Gastroesophageal sphincter (tissue), 4 donors: ENCODE measurements around the gene TNS1. TPM values are rescaled to one million over a fixed set of nuclear protein-coding genes. Genes with fewer than 3 reads are reported as not detected.

Experiments
- ATAC-seq: fragments of 150-250 bp; one replicate; pipeline ENCODE4 v1.9.1; 2016; ENCODE audit warnings: mild to moderate bottlenecking, moderate library complexity
- H3K27ac ChIP-seq, 4 donors: fragments of 200-600 bp; sonication (generic) in 3 of 4; 1 replicate in 3 of 4; 2 replicates in 1 of 4; pipeline ENCODE4 v1.5.1; 2016 to 2019
- H3K27me3 ChIP-seq: fragments of 200-600 bp; sonication (generic); one replicate; pipeline ENCODE4 v1.5.1; 2019
- H3K36me3 ChIP-seq, 2 donors: fragments of 200-600 bp; sonication (generic); one replicate each; pipeline ENCODE4 v1.5.1; 2019; ENCODE audit warnings: control low read depth in 1 of 2
- H3K4me1 ChIP-seq, 3 donors: fragments of 200-600 bp; sonication (generic); 1 replicate in 2 of 3; 2 replicates in 1 of 3; pipeline ENCODE4 v1.5.1; 2016 to 2019; ENCODE audit warnings: control low read depth in 2 of 3
- H3K4me3 ChIP-seq, 2 donors: fragments of 200-600 bp; sonication (generic); one replicate each; pipeline ENCODE4 v1.5.1; 2019; ENCODE audit warnings: mild to moderate bottlenecking in 1 of 2, moderate library complexity in 1 of 2
- H3K9me3 ChIP-seq, 3 donors: fragments of 200-600 bp; sonication (generic); one replicate each; pipeline ENCODE4 v1.5.1; 2017 to 2019; ENCODE audit warnings: control low read depth in 2 of 3
- EP300 ChIP-seq: sonication (generic); formaldehyde crosslinking; IDR thresholded peaks from one replicate; pipeline ENCODE4 v1.6.1; 2017; ENCODE audit warnings: antibody characterized with exemption, mild to moderate bottlenecking
- POLR2A ChIP-seq, 2 donors: fragments of 450-650 bp; IDR thresholded peaks; one replicate each; pipeline ENCODE4 v1.6.1; 2017; ENCODE audit warnings: antibody characterized with exemption in 2 of 2, mild to moderate bottlenecking in 2 of 2, moderate library complexity in 1 of 2
- POLR2AphosphoS5 ChIP-seq: sonication (generic); formaldehyde crosslinking; IDR thresholded peaks from one replicate; pipeline ENCODE4 v1.6.1; 2017; ENCODE audit warnings: antibody characterized with exemption
- WGBS, 2 donors: methylation state at CpG; one replicate each; pipeline ENCODE4 v1.1.5; 2018; ENCODE audit warnings: low coverage in 1 of 2; 5-methylcytosine and 5-hydroxymethylcytosine counted together
- total RNA-seq, 4 donors: library from RNA; depleted of rRNA; stranded (reverse); fragments of >200 nt; gene quantifications; one replicate each; pipeline ENCODE4 v1.1.0, GENCODE V29; 2016
- TF ChIP-seq, protein P1 (sequence below), 4 experiments: fragments of 200-600 bp in 2 of 4; fragments of 450-650 bp in 2 of 4; sonication (generic) in 1 of 4; IDR thresholded peaks; one replicate each; pipeline ENCODE4 v1.5.1; 2017 to 2019; ENCODE audit warnings: antibody characterized with exemption in 4 of 4, mild to moderate bottlenecking in 2 of 4, moderate library complexity in 2 of 4

Gene TNS1
- total RNA-seq, 4 donors from 2014 or later, result 825 to 2,193 (median 1,462) TPM

DNA sequence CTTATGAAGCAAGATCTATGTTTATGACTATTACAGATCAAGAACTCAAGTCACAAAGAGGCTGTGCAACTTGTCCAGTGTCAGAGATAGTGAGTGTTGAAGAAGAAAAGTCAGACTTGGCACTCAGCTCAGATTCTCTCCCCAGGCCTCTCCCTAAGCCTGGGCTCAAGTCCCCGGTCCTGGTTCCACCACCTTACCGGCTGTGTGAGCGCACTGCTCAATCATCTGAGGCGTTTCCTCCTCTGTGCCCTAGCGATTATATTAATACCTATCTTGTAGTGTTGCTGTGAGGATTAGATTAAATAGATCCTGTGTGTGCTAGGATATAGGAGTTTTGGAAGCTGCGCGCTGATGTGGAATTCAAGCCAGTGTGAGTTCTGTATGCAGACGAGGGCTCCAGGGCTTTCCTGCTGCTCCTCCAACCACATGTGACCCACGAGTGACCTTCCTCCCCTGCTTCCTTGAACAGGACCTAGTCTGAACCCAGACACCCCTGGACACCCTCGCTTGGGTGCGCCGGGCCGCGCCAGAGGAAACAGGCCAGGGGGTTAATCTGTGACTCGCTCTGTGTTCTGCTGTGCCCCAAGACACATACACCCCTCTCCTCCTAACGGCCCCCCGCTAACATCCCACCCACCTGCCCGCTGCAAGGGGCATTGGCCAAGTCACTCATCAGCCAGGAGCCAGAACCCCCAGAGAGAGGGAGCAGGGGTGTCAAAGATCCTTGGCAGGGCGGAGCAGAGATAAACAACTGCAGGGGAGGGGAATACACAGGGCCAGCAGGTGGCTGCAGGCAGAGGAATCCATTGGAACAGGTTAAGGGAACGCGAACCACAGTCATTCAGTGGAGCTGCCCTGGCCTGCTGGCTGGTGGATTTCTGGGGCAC, 38.3 kb downstream of the TNS1 start:
- no peaks in the 10 kb centered on the region for H3K27me3 ChIP-seq
- peak overlapping the region in 1 of 2 donors; percentile 21 for H3K4me3 ChIP-seq
- no peak for ATAC-seq
- no peaks in the 10 kb centered on the region for H3K36me3 ChIP-seq
- TF ChIP-seq, protein P1, sequence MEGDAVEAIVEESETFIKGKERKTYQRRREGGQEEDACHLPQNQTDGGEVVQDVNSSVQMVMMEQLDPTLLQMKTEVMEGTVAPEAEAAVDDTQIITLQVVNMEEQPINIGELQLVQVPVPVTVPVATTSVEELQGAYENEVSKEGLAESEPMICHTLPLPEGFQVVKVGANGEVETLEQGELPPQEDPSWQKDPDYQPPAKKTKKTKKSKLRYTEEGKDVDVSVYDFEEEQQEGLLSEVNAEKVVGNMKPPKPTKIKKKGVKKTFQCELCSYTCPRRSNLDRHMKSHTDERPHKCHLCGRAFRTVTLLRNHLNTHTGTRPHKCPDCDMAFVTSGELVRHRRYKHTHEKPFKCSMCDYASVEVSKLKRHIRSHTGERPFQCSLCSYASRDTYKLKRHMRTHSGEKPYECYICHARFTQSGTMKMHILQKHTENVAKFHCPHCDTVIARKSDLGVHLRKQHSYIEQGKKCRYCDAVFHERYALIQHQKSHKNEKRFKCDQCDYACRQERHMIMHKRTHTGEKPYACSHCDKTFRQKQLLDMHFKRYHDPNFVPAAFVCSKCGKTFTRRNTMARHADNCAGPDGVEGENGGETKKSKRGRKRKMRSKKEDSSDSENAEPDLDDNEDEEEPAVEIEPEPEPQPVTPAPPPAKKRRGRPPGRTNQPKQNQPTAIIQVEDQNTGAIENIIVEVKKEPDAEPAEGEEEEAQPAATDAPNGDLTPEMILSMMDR (IDR thresholded peaks at IDR 0.05), result no peak
- no peak for TF ChIP-seq POLR2A (IDR thresholded peaks at IDR 0.05)
- TF ChIP-seq POLR2AphosphoS5, result no peak
- no peak for TF ChIP-seq EP300
- 21 to 26% methylated on average over 3 to 11 of the region's 21 CpGs for WGBS, 2 donors
- no peaks in the 10 kb centered on the region for H3K9me3 ChIP-seq
- peak overlapping the region; percentile 9 to 95 (median 82) for H3K27ac ChIP-seq
- H3K4me1 ChIP-seq, result peaks cover 11 to 93% (median 49%) of the 10 kb centered on the region in 3 donors

DNA sequence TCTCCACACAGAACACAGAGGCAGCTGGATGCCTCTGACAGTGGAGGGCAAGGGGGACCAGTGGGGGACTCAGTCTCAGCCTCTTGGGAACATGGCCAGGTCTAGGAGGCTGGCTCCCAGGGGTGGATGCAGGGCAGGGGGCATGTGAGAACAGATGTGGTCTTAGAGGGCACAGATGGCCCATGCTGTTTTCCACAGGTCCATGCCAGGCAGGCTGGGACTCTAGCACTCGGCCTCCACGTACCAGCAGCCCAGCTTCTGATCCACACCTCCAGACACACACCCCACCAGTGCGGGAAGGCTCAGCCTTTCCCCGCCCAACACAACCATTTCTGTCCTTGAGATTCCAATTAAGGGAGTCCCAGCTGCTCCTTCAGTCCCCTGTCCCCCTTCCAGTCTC, 42.4 kb downstream of the TNS1 start:
- Histone ChIP-seq H3K4me3 (no peak overlapping the region), H3K4me1 (peaks cover 8 to 100% (median 43%) of the 10 kb centered on the region in 3 donors), H3K27ac (peak overlapping the region in 3 of 4 donors; percentile 75 to 97 (median 97)), H3K36me3 (no peaks in the 10 kb centered on the region), H3K27me3 (no peaks in the 10 kb centered on the region), H3K9me3 (no peaks in the 10 kb centered on the region)
- no peak for ATAC-seq
- TF ChIP-seq, protein P1 (IDR thresholded peaks at IDR 0.05), result no peak
- no peak for TF ChIP-seq POLR2A (IDR thresholded peaks at IDR 0.05)
- no peak for TF ChIP-seq EP300
- no peak for TF ChIP-seq POLR2AphosphoS5
- 77% methylated on average over 3 of the region's 4 CpGs; no CpG with 5 or more reads in 1 of the 2 donors for WGBS, 2 donors

DNA sequence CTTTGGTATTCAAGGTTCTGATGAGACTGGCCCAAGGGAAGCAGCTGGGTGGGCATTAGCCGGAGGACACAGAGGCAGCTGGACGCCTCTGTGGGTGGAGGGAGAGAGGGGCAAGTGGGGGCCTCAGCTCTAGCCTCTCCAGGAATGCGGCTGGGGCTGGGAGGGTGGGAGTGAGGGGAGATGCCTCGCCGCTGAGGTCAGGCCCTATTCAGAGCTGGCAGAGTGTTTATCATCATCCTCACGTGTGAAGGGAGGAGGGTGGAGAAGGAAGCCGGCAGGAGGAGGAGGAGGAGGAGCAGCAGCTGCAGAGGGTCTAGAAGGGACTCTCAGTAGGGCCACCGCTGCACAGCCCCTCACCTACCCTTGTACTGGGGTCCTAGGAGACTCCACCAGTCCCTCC, 43.1 kb downstream of the TNS1 start:
- Histone ChIP-seq H3K4me1 (peaks cover 4 to 100% (median 43%) of the 10 kb centered on the region in 3 donors), H3K9me3 (no peaks in the 10 kb centered on the region), H3K27me3 (no peaks in the 10 kb centered on the region), H3K27ac (peak overlapping the region in 3 of 4 donors; percentile 75 to 97 (median 97)), H3K36me3 (no peaks in the 10 kb centered on the region), H3K4me3 (no peak overlapping the region)
- 24 to 33% methylated on average over 3 to 4 of the region's 8 CpGs for WGBS, 2 donors
- no peak for ATAC-seq
- TF ChIP-seq POLR2AphosphoS5, result peak; percentile 21
- TF ChIP-seq, protein P1 (IDR thresholded peaks at IDR 0.05), result no peak

DNA sequence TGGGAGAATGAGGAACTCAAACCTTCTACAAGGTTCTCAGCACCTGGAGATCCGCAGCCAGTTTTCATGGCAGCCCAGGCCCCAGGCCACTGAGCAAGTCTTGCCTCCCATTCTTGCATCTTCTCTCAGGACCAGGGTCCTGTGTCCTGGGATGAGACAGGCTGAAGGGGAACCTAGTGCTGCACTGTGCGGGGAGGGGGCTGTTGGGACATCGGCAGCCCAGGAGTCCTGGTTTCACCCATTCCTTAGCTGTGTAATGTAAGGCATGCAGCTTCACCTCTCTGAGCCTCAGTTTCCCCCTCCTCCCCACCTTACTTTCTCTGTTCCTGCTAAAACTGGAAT, 43.9 kb downstream of the TNS1 start:
- peak overlapping the region in 3 of 4 donors; percentile 75 to 97 (median 97) for H3K27ac ChIP-seq
- 100% methylated on average over 3 of the region's 3 CpGs; no CpG with 5 or more reads in 1 of the 2 donors for WGBS, 2 donors
- H3K27me3 ChIP-seq, result no peaks in the 10 kb centered on the region
- no peak for ATAC-seq
- no peaks in the 10 kb centered on the region for H3K9me3 ChIP-seq
- H3K4me1 ChIP-seq, result peaks cover 9 to 100% (median 43%) of the 10 kb centered on the region in 3 donors
- no peaks in the 10 kb centered on the region for H3K36me3 ChIP-seq
- H3K4me3 ChIP-seq, result no peak overlapping the region
- TF ChIP-seq, protein P1 (IDR thresholded peaks at IDR 0.05), result no peak
- TF ChIP-seq POLR2AphosphoS5 (no peak), POLR2A (IDR thresholded peaks at IDR 0.05) (no peak), EP300 (no peak)
